Activated CD8-positive, alpha-beta memory T cell treated with anti-CD3 and anti-CD28 coated beads, Interleukin-2, amount 10 ng/mL, durations not matched to agents 7 days and 5 days (primary cell): ENCODE measurements around the gene FADS6. TPM values are rescaled to one million over a fixed set of nuclear protein-coding genes. Genes with fewer than 3 reads are reported as not detected.

Experiments used
- ATAC-seq: fragments of 150-1000 bp; cut with Tn5 transposase; one replicate; pipeline ENCODE4 v1.10.0; 2021; ENCODE audit warnings: moderate library complexity
- CTCF ChIA-PET: fragments of 350-600 bp; sonication (Branson Sonifier 250); formaldehyde crosslinking; loops from one replicate; lab custom pipeline; 2021; ENCODE audit warnings: antibody characterized with exemption; lab: Charles Lee
- DNase-seq: peaks from one replicate; pipeline ENCODE4 v3.0.0-alpha.2; 2020
- H3K27ac Mint-ChIP-seq: one replicate; pipeline ENCODE4 v1.8.0; 2021; ENCODE audit warnings: mild to moderate bottlenecking, mixed read lengths
- H3K27me3 Mint-ChIP-seq: one replicate; pipeline ENCODE4 v1.8.0; 2021; ENCODE audit warnings: mixed read lengths
- H3K36me3 Mint-ChIP-seq: one replicate; pipeline ENCODE4 v1.8.0; 2021; ENCODE audit warnings: mild to moderate bottlenecking, mixed read lengths
- H3K4me1 Mint-ChIP-seq: one replicate; pipeline ENCODE4 v1.8.0; 2021; ENCODE audit warnings: mixed read lengths
- H3K4me3 Mint-ChIP-seq: one replicate; pipeline ENCODE4 v1.8.0; 2021; ENCODE audit warnings: mild to moderate bottlenecking, moderate library complexity, mixed read lengths
- H3K9me3 Mint-ChIP-seq: one replicate; pipeline ENCODE4 v1.8.0; 2022; ENCODE audit warnings: low read depth, mixed read lengths
- total RNA-seq, 2 experiments: library from RNA; stranded (reverse); gene quantifications; one replicate each; pipeline ENCODE4 v1.2.3, GENCODE V29; 2021

The FADS6 gene
- total RNA-seq, 2 experiments from 2014 or later, result not detected

- H3K27ac Mint-ChIP-seq, result no peak overlapping the region
- CTCF ChIA-PET, result no interaction called here
- H3K9me3 Mint-ChIP-seq, result no peaks in the 10 kb centered on the region
- DNase-seq (no peak), ATAC-seq (no peak)
- H3K4me1 Mint-ChIP-seq, result peaks cover 3% of the 10 kb centered on the region
- H3K4me3 Mint-ChIP-seq, result no peak overlapping the region
- no peaks in the 10 kb centered on the region for H3K36me3 Mint-ChIP-seq
- H3K27me3 Mint-ChIP-seq, result peaks cover 23% of the 10 kb centered on the region
These were observed 44.6 kb downstream of the FADS6 start for GRCh38 chr17:74848656-74849399.

GRCh38 chr17:74846621-74847020, 46.8 kb downstream of the FADS6 start:
- Mint-ChIP-seq H3K4me1 (no peaks in the 10 kb centered on the region), H3K4me3 (no peak overlapping the region), H3K9me3 (no peaks in the 10 kb centered on the region), H3K36me3 (no peaks in the 10 kb centered on the region), H3K27ac (no peak overlapping the region), H3K27me3 (peaks cover 21% of the 10 kb centered on the region)
- CTCF ChIA-PET, result interaction anchor here (1.0 to 1.6 kb wide), 2 partner anchors 16 to 87 kb away, joined by 3 read pairs; no protein-coding TSS in a partner anchor
- ATAC-seq (no peak), DNase-seq (no peak)

- CTCF ChIA-PET, result interaction anchor here (0.6 to 2.4 kb wide), 11 partner anchors 8 to 115 kb away, joined by 3 to 14 read pairs (median 4); partner anchors contain the start of gene FDXR
- peaks cover 10% of the 10 kb centered on the region for H3K4me1 Mint-ChIP-seq
- H3K9me3 Mint-ChIP-seq, result no peaks in the 10 kb centered on the region
- no peak for DNase-seq
- peaks cover 2% of the 10 kb centered on the region for H3K36me3 Mint-ChIP-seq
- no peak overlapping the region for H3K4me3 Mint-ChIP-seq
- H3K27ac Mint-ChIP-seq, result no peak overlapping the region
- ATAC-seq, result no peak
- H3K27me3 Mint-ChIP-seq, result peaks cover 21% of the 10 kb centered on the region
These were observed 50.1 kb downstream of the FADS6 start for GRCh38 chr17:74843352-74843627.

GRCh38 chr17:74842599-74843351, 50.7 kb downstream of the FADS6 start:
- Mint-ChIP-seq H3K4me3 (no peak overlapping the region), H3K36me3 (peaks cover 2% of the 10 kb centered on the region), H3K27me3 (peaks cover 21% of the 10 kb centered on the region), H3K9me3 (no peaks in the 10 kb centered on the region), H3K4me1 (peaks cover 10% of the 10 kb centered on the region), H3K27ac (no peak overlapping the region)
- DNase-seq (no peak), ATAC-seq (no peak)
- CTCF ChIA-PET, result interaction anchor here (0.6 to 2.4 kb wide), 11 partner anchors 9 to 338 kb away, joined by 3 to 14 read pairs (median 4); partner anchors contain the start of gene FDXR

GRCh38 chr17:74842146-74842598, 51.3 kb downstream of the FADS6 start:
- peaks cover 21% of the 10 kb centered on the region for H3K27me3 Mint-ChIP-seq
- peaks cover 2% of the 10 kb centered on the region for H3K36me3 Mint-ChIP-seq
- no peaks in the 10 kb centered on the region for H3K9me3 Mint-ChIP-seq
- DNase-seq (no peak), ATAC-seq (no peak)
- H3K4me1 Mint-ChIP-seq, result peaks cover 10% of the 10 kb centered on the region
- no peak overlapping the region for H3K27ac Mint-ChIP-seq
- CTCF ChIA-PET, result interaction anchor here (0.6 to 2.4 kb wide), 7 partner anchors 9 to 338 kb away, joined by 3 to 14 read pairs (median 4); partner anchors contain the start of gene FDXR
- no peak overlapping the region for H3K4me3 Mint-ChIP-seq

- no peak for DNase-seq
- peaks cover 21% of the 10 kb centered on the region for H3K27me3 Mint-ChIP-seq
- peak overlapping the region; percentile 14 for H3K27ac Mint-ChIP-seq
- H3K4me1 Mint-ChIP-seq, result peaks cover 10% of the 10 kb centered on the region
- CTCF ChIA-PET, result interaction anchor here (1.0 to 2.0 kb wide), 2 partner anchors 21 to 24 kb away, joined by 4 to 6 read pairs; no protein-coding TSS in a partner anchor
- no peak for ATAC-seq
- H3K9me3 Mint-ChIP-seq, result no peaks in the 10 kb centered on the region
- H3K36me3 Mint-ChIP-seq, result peaks cover 2% of the 10 kb centered on the region
- no peak overlapping the region for H3K4me3 Mint-ChIP-seq
These were observed 52.3 kb downstream of the FADS6 start for GRCh38 chr17:74840989-74841666.

- Mint-ChIP-seq H3K9me3 (no peaks in the 10 kb centered on the region), H3K27me3 (peaks cover 21% of the 10 kb centered on the region), H3K4me1 (peaks cover 10% of the 10 kb centered on the region), H3K27ac (no peak overlapping the region), H3K36me3 (peaks cover 2% of the 10 kb centered on the region), H3K4me3 (no peak overlapping the region)
- CTCF ChIA-PET, result interaction anchor here (1.1 to 2.0 kb wide), 2 partner anchors 22 to 49 kb away, joined by 6 read pairs; no protein-coding TSS in a partner anchor
- DNase-seq (no peak), ATAC-seq (no peak)
These were observed 53.2 kb downstream of the FADS6 start for GRCh38 chr17:74839990-74840852.

GRCh38 chr17:74838274-74838673, 55.2 kb downstream of the FADS6 start:
- no peaks in the 10 kb centered on the region for H3K9me3 Mint-ChIP-seq

GRCh38 chr17:74836691-74837467, 56.6 kb downstream of the FADS6 start:
- DNase-seq (no peak), ATAC-seq (no peak)
- Mint-ChIP-seq H3K27ac (no peak overlapping the region), H3K4me1 (peaks cover 10% of the 10 kb centered on the region), H3K36me3 (peaks cover 2% of the 10 kb centered on the region), H3K27me3 (peaks cover 8% of the 10 kb centered on the region), H3K9me3 (no peaks in the 10 kb centered on the region), H3K4me3 (no peak overlapping the region)
- CTCF ChIA-PET, result no interaction called here

More at GRCh38 chr17:74838274-74838673, 55.2 kb downstream of the FADS6 start:
- Mint-ChIP-seq H3K27ac (no peak overlapping the region), H3K36me3 (peaks cover 2% of the 10 kb centered on the region), H3K27me3 (peaks cover 10% of the 10 kb centered on the region), H3K4me1 (peaks cover 10% of the 10 kb centered on the region), H3K4me3 (no peak overlapping the region)
- CTCF ChIA-PET, result no interaction called here
- ATAC-seq (no peak), DNase-seq (no peak)

GRCh38 chr17:74836191-74836590, 57.2 kb downstream of the FADS6 start:
- Mint-ChIP-seq H3K4me1 (peaks cover 9% of the 10 kb centered on the region), H3K27me3 (peaks cover 2% of the 10 kb centered on the region), H3K9me3 (no peaks in the 10 kb centered on the region), H3K27ac (no peak overlapping the region), H3K36me3 (peaks cover 2% of the 10 kb centered on the region), H3K4me3 (no peak overlapping the region)
- CTCF ChIA-PET, result no interaction called here
- no peak for DNase-seq
- ATAC-seq, result no peak

- Mint-ChIP-seq H3K9me3 (no peaks in the 10 kb centered on the region), H3K4me1 (no peaks in the 10 kb centered on the region), H3K27ac (no peak overlapping the region), H3K27me3 (no peaks in the 10 kb centered on the region), H3K36me3 (no peaks in the 10 kb centered on the region), H3K4me3 (no peak overlapping the region)
- no peak for ATAC-seq
- CTCF ChIA-PET, result interaction anchor here (1.2 to 2.6 kb wide), 3 partner anchors 9 to 42 kb away, joined by 3 to 10 read pairs (median 3); no protein-coding TSS in a partner anchor
- no peak for DNase-seq
These were observed 59.7 kb downstream of the FADS6 start for GRCh38 chr17:74833501-74834377.
